K562 (cell line): ENCODE data around the gene MLLT3.

ENCODE experiments used
- L3MBTL2 ChIP-seq: fragments of 450-650 bp; IDR thresholded peaks from 2 replicates; pipeline ENCODE4 v1.6.1; 2016; ENCODE audit warnings: mild to moderate bottlenecking, moderate library complexity
- NR2C1 ChIP-seq, 2 experiments: fragments of 450-650 bp; IDR thresholded peaks; 2 replicates each; pipeline ENCODE4 v1.6.1; 2017; ENCODE audit warnings: mild to moderate bottlenecking in 2 of 2, antibody characterized with exemption in 1 of 2, inconsistent platforms in 1 of 2, missing compliant biosample characterization in 1 of 2, missing genetic modification characterization in 1 of 2
- RCOR1 ChIP-seq, 2 experiments: IDR thresholded peaks; 2 replicates each; pipeline ENCODE4 v1.6.1; 2012; ENCODE audit warnings: low read depth in 2 of 2, low read length in 2 of 2, borderline replicate concordance in 1 of 2, improper control_type of control experiment in 1 of 2
- SPI1 ChIP-seq: IDR thresholded peaks from 2 replicates; pipeline ENCODE4 v1.6.1; 2011; ENCODE audit warnings: low read depth, low read length, control low read depth, borderline replicate concordance
- TCF7 ChIP-seq: sonication (generic); IDR thresholded peaks from 2 replicates; pipeline ENCODE4 v1.6.1; 2016; ENCODE audit warnings: antibody characterized with exemption, borderline replicate concordance
- TF ChIP-seq, protein P1 (sequence below): fragments of 200-400 bp; formaldehyde crosslinking; IDR thresholded peaks from 2 replicates; pipeline ENCODE4 v1.6.1; 2017; ENCODE audit warnings: mild to moderate bottlenecking, low read depth, low read length, moderate library complexity

DNA sequence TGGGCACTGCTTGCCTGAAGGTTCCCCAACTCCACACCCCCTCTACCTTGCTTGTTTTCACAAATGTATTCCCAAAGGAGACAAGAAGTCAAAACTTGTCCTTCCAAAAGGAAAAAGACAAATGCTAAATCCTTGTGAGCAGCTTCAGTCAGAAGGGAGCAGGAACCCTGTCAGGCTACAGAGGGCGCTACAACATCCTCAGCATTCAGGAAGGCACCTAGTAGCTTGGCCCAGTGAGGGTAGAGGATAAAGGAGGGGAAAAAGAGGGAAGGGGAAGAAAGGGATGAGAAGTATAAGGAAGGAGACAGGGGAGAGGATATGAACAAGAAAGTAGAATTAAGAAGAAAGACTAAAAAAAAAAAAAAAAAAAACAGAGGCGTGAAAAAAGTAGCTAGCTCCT lies 97.5 kb downstream of the MLLT3 start:
- TF ChIP-seq, protein P1, sequence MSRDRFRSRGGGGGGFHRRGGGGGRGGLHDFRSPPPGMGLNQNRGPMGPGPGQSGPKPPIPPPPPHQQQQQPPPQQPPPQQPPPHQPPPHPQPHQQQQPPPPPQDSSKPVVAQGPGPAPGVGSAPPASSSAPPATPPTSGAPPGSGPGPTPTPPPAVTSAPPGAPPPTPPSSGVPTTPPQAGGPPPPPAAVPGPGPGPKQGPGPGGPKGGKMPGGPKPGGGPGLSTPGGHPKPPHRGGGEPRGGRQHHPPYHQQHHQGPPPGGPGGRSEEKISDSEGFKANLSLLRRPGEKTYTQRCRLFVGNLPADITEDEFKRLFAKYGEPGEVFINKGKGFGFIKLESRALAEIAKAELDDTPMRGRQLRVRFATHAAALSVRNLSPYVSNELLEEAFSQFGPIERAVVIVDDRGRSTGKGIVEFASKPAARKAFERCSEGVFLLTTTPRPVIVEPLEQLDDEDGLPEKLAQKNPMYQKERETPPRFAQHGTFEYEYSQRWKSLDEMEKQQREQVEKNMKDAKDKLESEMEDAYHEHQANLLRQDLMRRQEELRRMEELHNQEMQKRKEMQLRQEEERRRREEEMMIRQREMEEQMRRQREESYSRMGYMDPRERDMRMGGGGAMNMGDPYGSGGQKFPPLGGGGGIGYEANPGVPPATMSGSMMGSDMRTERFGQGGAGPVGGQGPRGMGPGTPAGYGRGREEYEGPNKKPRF: no peak
- TF ChIP-seq TCF7: no peak
- no peak for TF ChIP-seq RCOR1 (IDR thresholded peaks at IDR 0.05; ENCODE audit: borderline replicate concordance in 1 of 2, low read depth in 2 of 2, low read length in 2 of 2)
- no peak for TF ChIP-seq NR2C1 (IDR thresholded peaks at IDR 0.05)
- no peak for TF ChIP-seq NR2C1 (tag; IDR thresholded peaks at IDR 0.05)
- no peak for TF ChIP-seq SPI1
- TF ChIP-seq L3MBTL2: no peak
